Activated naive CD4-positive, alpha-beta T cell (primary cell): ENCODE measurements around the gene CREBBP.
"Not testable (repeated sequence)": the region's sequence is repeated elsewhere in the genome, so short reads cannot be mapped to it uniquely, and the experiment has no call there.

ENCODE experiments used
- DNase-seq, 4 experiments: peaks; one replicate each; lab custom pipeline; 2025; lab: John Stamatoyannopoulos, UW

Gene CREBBP

DNA sequence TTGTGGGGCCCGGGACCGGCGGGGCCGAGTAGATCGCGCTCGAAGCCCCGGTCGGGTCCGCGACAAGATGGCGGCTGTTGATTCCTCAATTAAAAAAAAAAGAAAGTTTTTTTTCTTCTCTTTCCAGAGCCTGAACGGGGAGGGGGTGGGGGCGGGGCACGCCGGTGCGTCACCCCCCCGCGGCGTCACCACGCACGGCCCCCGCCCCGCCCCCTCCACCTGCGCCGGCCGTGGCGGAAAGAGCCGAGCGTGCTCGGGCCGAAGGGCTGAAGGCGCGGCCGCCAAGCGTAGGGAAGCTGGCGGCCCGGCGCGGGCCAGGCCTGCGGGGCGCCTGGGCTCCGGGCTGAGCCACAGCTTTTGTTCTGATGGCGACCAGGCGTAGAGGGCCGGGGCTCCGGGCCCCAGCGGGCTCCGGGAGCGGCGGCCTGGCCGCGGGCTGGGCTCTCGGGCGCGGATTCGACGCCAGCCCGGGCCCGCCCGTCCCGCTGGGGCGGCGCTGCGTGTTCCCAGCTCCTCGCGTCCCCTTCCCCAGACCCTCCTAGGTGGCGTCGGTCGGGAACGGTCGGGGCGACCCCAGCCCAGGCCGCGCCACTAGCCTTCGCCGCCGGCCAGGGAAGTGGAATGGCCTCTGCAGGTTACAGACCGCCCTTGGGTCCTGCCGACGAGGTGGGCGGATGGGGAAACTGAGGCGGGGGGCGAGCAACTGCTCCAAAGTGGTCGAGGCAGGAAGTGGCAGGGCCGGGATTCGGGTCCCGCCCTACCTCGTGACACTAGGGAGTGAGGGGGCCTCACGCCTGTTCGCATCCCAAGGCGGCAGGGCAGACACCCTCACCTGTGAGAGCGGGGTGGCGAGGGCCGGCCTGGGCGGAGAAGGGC lies at the start of gene CREBBP:
Gene CREBBP (minus strand): TSS at position 91 of the 876 bp plus-strand sequence. CDS start 797 bp downstream, outside the sequence.
- DNase-seq, result peak; percentile 58 to 91 (median 80)

DNA sequence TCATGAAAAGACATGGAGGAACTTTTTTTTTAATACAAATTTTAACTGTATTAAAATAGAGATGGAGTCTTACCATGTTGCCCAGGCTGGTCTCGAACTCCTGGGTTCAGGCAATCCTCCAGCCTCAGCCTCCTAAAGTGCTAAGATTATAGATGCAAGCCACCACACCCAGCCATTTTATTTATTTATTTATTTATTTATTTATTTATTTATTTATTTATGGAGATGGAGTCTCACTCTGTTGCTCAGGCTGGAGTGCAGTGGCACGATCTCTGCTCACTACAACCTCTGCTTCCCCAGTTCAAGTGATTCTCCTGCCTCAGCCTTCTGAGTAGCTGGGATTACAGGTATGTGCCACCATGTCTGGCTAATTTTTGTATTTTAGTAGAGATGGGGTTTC lies 46.6 kb upstream of the CREBBP start:
- DNase-seq, result not testable (repeated sequence)

- DNase-seq, result no peak
These were observed 44.2 kb upstream of the CREBBP start for GRCh38 chr16:3924763-3925162.

DNA sequence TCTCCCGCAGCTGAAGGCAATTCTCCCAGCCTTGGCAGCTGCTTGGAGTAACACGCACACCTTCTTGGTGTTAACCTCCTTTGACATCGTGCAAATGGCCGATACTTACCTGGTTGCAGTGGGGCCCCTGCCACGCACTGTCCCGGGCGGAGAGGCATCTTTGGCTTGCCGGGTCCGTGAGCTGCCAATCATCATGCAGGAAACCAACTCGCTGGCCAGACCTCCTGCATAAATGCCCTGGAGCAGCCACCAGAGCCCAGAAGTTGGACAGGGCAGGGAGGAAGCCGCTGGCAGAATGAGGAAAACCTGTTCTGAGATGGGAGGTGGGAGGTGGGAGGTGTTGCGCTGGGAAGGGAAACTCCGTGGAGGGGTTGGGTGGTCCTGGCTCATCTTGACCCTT lies 41.7 kb upstream of the CREBBP start:
- DNase-seq, result no peak

GRCh38 chr16:3920206-3920605 lies 39.7 kb upstream of the CREBBP start:
- DNase-seq, result no peak

DNA sequence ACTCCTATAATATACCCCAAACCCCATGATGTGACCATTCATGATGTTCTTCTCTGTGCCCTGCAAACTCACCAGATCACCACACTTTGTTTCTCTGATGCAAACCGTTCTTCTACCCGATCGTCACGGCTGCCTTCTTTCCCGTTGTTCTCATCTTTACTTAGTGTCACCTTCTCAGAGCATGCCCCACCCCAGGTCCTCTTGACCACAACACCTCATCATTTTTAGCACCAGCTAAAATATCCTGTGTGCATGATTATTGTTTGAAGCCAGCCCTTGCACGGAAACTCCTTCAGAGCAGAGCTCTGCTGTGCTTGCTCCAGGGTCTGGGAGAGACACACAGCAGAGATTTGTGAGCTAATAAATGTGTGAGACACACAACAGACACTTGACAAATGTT lies 38.9 kb upstream of the CREBBP start:
- DNase-seq, result no peak

GRCh38 chr16:3915426-3916260 lies 35.1 kb upstream of the CREBBP start:
- no peak for DNase-seq

- no peak for DNase-seq
These were observed 32.4 kb upstream of the CREBBP start for GRCh38 chr16:3912897-3913296.

DNA sequence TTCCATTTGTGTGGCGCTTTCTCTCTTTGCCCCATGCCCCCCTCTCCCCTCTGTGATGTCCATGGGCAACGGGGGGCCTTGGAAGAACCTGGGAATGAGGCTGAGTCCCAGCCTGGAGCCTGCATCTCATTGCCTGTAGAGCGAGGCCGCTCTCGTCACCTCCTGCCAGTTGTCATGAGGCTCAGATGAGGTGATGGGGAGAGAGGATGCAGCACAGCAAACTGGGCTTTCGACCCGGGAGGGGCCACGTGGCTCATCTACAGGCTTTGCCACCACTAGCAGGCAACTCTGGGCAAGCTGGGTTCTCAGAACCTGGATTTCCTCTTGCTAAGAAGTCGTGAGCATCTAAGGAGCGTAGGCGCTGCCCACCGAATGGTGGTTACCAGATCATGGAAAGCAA lies 31.9 kb upstream of the CREBBP start:
- DNase-seq, result no peak

- not testable (repeated sequence) for DNase-seq
These were observed 31.2 kb upstream of the CREBBP start for GRCh38 chr16:3911741-3912140.

DNA sequence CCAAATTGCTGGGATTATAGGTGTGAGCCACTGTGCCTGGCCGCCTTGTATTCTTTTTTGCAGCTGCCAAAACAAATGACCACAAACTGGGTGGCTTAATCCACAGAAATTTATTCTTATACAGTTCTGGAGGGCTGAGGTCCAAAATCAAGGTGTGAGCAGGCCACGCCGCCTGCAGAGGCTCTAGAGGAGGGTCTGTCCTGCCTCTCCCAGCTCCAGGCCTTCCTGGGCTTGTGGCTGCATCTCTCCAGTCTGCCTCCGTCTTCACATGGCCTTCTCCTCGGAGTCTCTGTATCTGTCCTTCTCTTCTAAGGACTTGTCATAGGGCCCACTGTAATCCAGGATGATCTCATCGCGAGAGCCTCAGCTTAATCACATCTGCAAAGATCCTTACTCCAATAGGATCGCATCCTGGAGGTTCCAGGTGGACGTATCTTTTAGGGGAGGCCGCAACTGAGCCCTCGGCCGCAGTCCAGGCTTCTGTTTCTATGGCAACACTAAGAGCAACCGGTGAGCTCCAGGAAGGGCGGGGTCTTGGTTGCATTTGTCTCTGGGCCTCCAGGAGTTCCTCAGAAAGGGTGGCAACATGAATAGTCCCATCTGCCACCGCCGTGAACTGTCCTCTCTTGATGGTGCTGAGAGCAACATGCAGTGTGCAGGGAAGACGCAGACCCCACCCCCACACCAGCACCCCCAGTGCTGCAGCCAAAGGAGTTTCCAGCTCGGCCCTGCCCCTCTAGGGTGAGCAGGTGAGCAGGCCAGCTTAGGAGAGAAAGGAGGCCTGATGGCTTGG lies 29.5 kb upstream of the CREBBP start:
- DNase-seq, result no peak

- no peak for DNase-seq
These were observed 28.5 kb upstream of the CREBBP start for GRCh38 chr16:3908951-3909437.

DNA sequence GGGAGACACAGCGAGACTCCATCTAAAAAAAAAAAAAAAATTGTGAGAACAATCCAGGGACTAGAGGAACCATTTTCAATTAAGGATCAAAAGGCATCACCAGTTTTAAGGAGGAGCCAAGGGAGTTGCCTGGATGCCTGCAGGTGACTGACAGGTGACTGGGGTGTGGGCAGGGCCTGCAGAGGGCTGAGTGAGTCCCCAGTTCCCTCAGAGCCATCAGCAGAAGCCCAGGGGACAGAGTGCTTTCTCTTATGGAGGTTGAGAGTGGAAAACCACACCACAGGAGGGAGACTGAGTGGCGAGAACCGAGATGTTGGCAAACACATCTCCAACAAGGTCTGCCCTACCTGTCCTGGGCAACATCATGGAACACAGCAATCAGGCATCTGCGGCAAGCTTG lies 27.1 kb upstream of the CREBBP start:
- no peak for DNase-seq

DNA sequence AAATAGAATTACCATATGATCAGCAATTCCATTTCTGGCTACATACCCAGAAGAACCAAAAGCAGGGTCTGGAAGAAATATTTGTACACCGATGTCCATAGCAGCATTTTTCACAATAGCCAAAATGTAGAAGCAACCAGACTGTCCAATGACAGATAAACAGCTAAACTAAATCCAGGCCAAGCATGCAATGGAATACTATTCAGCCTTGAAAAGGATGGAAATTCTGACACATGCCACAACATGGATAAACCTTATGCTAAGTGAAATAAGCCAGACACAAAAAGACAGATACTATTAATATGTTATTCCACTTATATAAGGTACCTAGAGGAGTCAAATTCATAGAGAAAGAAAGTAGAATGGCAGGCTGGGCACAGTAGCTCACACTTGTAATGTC lies 25.9 kb upstream of the CREBBP start:
- no peak for DNase-seq

DNA sequence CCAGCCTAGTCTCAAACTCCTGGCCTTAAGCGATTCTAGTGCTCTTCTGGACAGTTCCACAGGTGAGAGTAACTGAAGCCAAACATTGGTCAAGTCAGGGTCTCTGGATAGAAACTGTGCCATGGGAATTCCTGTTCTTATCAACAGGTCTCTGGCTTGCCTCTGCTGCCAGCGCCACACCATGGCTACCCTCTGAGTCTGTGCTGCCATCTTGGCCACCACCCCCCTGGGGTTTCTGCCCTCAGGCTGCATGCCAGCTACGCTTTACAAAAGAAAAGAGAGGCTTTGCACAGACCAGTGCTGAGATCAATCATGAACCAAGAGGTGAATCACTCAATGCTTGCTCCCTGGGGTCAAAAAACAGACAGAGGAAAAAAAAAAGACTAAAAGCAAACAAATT lies 24.4 kb upstream of the CREBBP start:
- no peak for DNase-seq

GRCh38 chr16:3890091-3890490 lies 9.6 kb upstream of the CREBBP start:
- DNase-seq, result no peak

DNA sequence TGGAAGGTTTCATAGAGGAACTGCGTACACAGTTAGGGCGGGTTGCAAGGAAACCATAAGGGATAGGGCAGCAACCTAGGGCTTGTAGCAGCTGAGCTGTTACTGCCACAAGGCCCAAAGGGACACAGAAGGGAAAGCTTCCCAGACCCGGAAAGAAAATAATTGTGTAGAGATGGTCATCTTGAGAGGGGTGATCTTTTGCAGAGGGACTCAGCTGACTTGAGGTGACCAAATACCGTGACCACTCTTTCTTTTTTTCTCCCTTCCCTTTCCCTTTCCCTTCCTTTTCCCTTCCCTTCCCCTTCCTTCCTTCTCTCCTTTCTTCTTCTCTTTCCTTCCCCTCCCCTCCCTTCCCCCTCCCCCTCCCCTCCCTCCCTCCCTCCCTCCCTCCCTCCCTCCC lies 8.5 kb upstream of the CREBBP start:
- DNase-seq, result no peak

DNA sequence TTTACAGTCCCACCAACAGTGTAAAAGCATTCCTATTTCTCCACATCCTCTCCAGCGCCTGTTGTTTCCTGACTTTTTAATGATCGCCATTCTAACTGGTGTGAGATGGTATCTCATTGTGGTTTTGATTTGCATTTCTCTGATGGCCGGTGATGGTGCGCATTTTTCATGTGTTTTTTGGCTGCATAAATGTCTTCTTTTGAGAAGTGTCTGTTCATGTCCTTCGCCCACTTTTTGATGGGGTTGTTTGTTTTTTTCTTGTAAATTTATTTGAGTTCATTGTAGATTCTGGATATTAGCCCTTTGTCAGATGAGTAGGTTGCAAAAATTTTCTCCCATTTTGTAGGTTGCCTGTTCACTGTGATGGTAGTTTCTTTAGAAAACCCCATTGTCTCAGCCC lies 5.5 kb upstream of the CREBBP start:
- not testable (repeated sequence) for DNase-seq

GRCh38 chr16:3884398-3884797 lies 3.9 kb upstream of the CREBBP start:
- no peak for DNase-seq

DNA sequence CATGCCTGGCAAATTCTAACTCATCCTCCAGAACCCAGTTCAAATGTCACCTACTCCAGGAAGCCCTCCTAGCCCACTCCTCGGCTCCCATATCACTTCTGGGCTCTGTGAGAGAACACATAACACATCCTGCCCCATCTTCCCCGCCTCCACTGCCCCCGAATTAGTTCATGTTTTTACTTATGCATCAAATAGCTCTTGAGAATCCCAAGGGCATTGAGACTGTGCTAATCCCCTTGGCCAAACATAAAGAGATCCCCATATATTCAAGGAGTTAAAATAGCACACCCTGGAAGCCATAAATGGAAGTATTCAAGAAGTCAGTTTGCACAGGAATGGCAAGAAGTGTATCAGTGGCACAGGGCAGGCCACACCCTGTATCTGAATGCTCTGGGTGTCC lies 2.0 kb upstream of the CREBBP start:
- DNase-seq, result no peak

- no peak for DNase-seq
These were observed 1.0 kb upstream of the CREBBP start for GRCh38 chr16:3881499-3881990.
